CD14-positive monocyte (primary cell): Measurements from ENCODE around the gene ZNF280C. TPM values are rescaled to one million over a fixed set of nuclear protein-coding genes. Genes with fewer than 3 reads are reported as not detected.

ENCODE experiments used
- DNase-seq, 3 donors: peaks; one replicate each; pipeline ENCODE4 v3.0.0-alpha.2; 2011 to 2022
- H2AFZ ChIP-seq: 2 replicates; pipeline ENCODE4 v1.6.0; 2012; ENCODE audit warnings: mild to moderate bottlenecking, low read depth, low read length, inconsistent platforms; ENCODE audit not compliant: insufficient read depth, poor library complexity, severe bottlenecking
- H3K27ac ChIP-seq, 2 donors: 1 replicate in 1 of 2; 2 replicates in 1 of 2; pipeline ENCODE4 v1.5.1; 2012 to 2013; ENCODE audit warnings: low read length in 2 of 2, control low read depth in 1 of 2, inconsistent platforms in 1 of 2, low read depth in 1 of 2, mild to moderate bottlenecking in 1 of 2
- H3K27me3 ChIP-seq, 2 donors: one replicate each; pipeline versions ENCODE4 v1.6.0 to v1.6.1; 2011 to 2013; ENCODE audit warnings: low read length in 2 of 2; ENCODE audit not compliant: control insufficient read depth in 2 of 2, insufficient read depth in 2 of 2
- H3K36me3 ChIP-seq, 2 donors: replicated peaks in 1 of 2; 1 replicate in 1 of 2; 2 replicates in 1 of 2; pipeline versions ENCODE4 v1.5.1 to v1.6.1; 2012 to 2013; ENCODE audit warnings: low read length in 2 of 2, control low read depth in 1 of 2, inconsistent platforms in 1 of 2, mild to moderate bottlenecking in 1 of 2; ENCODE audit not compliant: insufficient read depth in 2 of 2, control insufficient read depth in 1 of 2
- H3K4me1 ChIP-seq, 2 donors: 1 replicate in 1 of 2; 2 replicates in 1 of 2; pipeline versions ENCODE4 v1.5.1 to v1.6.1; 2012 to 2013; ENCODE audit warnings: low read length in 2 of 2, control low read depth in 1 of 2, inconsistent platforms in 1 of 2, mild to moderate bottlenecking in 1 of 2, moderate library complexity in 1 of 2; ENCODE audit not compliant: insufficient read depth in 2 of 2, control insufficient read depth in 1 of 2
- H3K4me2 ChIP-seq: replicated peaks from 2 replicates; pipeline ENCODE3; 2012; ENCODE audit warnings: low read length, moderate library complexity, mild to moderate bottlenecking; ENCODE audit not compliant: poor library complexity, severe bottlenecking; ENCODE audit errors: extremely low read depth
- H3K4me3 ChIP-seq, 3 experiments: fragments of 200-600 bp in 1 of 3; sonication (generic) in 1 of 3; replicated peaks in 1 of 3; 1 replicate in 2 of 3; 2 replicates in 1 of 3; pipeline ENCODE4 v1.5.1; 2011 to 2013; ENCODE audit warnings: low read length in 3 of 3, mild to moderate bottlenecking in 3 of 3, control low read depth in 2 of 3, low read depth in 2 of 3, inconsistent platforms in 1 of 3, moderate library complexity in 1 of 3
- H3K79me2 ChIP-seq: 2 replicates; pipeline ENCODE4 v1.6.0; 2012; ENCODE audit warnings: mild to moderate bottlenecking, control low read depth, inconsistent platforms, low read length, moderate library complexity; ENCODE audit not compliant: insufficient read depth
- H3K9ac ChIP-seq: 2 replicates; pipeline ENCODE4 v1.6.0; 2017; ENCODE audit warnings: low read length, mild to moderate bottlenecking; ENCODE audit not compliant: insufficient read depth, poor library complexity, severe bottlenecking
- H3K9me3 ChIP-seq, 2 donors: replicated peaks in 1 of 2; 1 replicate in 1 of 2; 2 replicates in 1 of 2; pipeline versions ENCODE4 v1.5.1 to v1.6.1; 2012 to 2013; ENCODE audit warnings: low read length in 2 of 2, control low read depth in 1 of 2; ENCODE audit not compliant: control insufficient read depth in 1 of 2, insufficient read depth in 1 of 2
- H4K20me1 ChIP-seq: 2 replicates; pipeline ENCODE4 v1.6.0; 2012; ENCODE audit warnings: mild to moderate bottlenecking, low read length, control low read depth, moderate library complexity; ENCODE audit not compliant: insufficient read depth
- H3K27ac Mint-ChIP-seq, 7 donors: one replicate each; pipeline ENCODE4 v1.8.0; 2020; ENCODE audit warnings: mild to moderate bottlenecking in 7 of 7, mixed read lengths in 7 of 7, moderate library complexity in 6 of 7, inconsistent platforms in 2 of 7
- H3K27me3 Mint-ChIP-seq, 3 donors: one replicate each; pipeline ENCODE4 v1.8.0; 2021 to 2022; ENCODE audit warnings: low read depth in 3 of 3, mild to moderate bottlenecking in 3 of 3, mixed read lengths in 3 of 3, moderate library complexity in 3 of 3, inconsistent platforms in 1 of 3
- H3K36me3 Mint-ChIP-seq, 2 donors: one replicate each; pipeline ENCODE4 v1.8.0; 2020; ENCODE audit warnings: mixed read lengths in 2 of 2, inconsistent platforms in 1 of 2, mild to moderate bottlenecking in 1 of 2
- H3K4me1 Mint-ChIP-seq: one replicate; pipeline ENCODE4 v1.8.0; 2020; ENCODE audit warnings: mild to moderate bottlenecking, mixed read lengths
- H3K4me3 Mint-ChIP-seq, 2 donors: one replicate each; pipeline ENCODE4 v1.8.0; 2020; ENCODE audit warnings: mild to moderate bottlenecking in 2 of 2, mixed read lengths in 2 of 2, moderate library complexity in 1 of 2
- H3K9me3 Mint-ChIP-seq, 7 donors: one replicate each; pipeline ENCODE4 v1.8.0; 2020 to 2022; ENCODE audit warnings: mixed read lengths in 7 of 7, mild to moderate bottlenecking in 6 of 7, moderate library complexity in 6 of 7, inconsistent platforms in 2 of 7
- WGBS: methylation state at CpG from one replicate; pipeline ENCODE4 v1.1.5; 2013; ENCODE audit warnings: missing lambda C conversion rate; ENCODE audit not compliant: insufficient coverage; 5-methylcytosine and 5-hydroxymethylcytosine counted together
- intact Hi-C, 2 donors: fragments of 100-400 bp; cut with micrococcal nuclease; formaldehyde crosslinking; loops; one replicate each; pipeline versions ENCODE4 v1.15.0 to v1.15.1; 2023
- polyA plus RNA-seq, 3 donors: library from polyadenylated mRNA; depleted of rRNA in 1 of 3; unstranded in 2 of 3; stranded (reverse) in 1 of 3; fragments of 300-500 nt in 2 of 3; fragments of >200 nt in 1 of 3; fragmentation: Illumina TruSeq in 2 of 3; gene quantifications; 1 replicate in 2 of 3; 2 replicates in 1 of 3; pipeline ENCODE4 v1.2.3, GENCODE V29; 2012 to 2021
- TF ChIP-seq, protein P1 (sequence below): fragments of 200-600 bp; IDR thresholded peaks from one replicate; pipeline ENCODE4 v1.8.0; 2022; ENCODE audit warnings: antibody characterized with exemption, mild to moderate bottlenecking

ZNF280C gene
- polyA plus RNA-seq, 3 donors: 0.66 to 1.8 (median 1.3) TPM

DNA sequence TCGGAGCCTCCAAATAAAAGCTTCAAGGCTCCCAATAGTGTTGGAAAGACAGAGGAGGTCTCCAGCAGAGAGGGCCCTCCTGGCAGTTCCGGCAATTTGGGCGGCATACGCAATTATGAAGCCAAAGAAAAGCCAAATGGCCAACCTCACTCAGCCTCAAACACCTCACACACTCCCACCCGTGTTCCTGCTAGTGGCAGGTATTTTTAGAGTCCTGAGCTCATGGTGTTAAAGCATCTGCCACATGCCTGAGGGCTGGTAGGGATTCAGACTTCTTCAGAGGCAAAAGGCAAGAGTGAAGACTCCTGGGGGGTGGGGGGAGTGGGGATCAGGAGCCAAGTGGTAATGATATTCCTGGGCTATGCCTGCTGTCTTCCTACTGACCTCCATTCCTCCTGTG is 89.5 kb downstream of the ZNF280C start:
- Mint-ChIP-seq H3K27ac (peak overlapping the region in 1 of 7 donors; percentile 12), H3K4me1 (peaks cover 36% of the 10 kb centered on the region), H3K9me3 (peaks cover 0 to 6% (median 0%) of the 10 kb centered on the region in 7 donors), H3K27me3 (peaks cover 0 to 8% (median 0%) of the 10 kb centered on the region in 3 donors), H3K4me3 (no peak overlapping the region), H3K36me3 (no peaks in the 10 kb centered on the region)
- intact Hi-C loops: no loop called here
- Histone ChIP-seq H3K9me3 (no peaks in the 10 kb centered on the region), H3K4me3 (no peak overlapping the region), H3K79me2 (no peaks in the 10 kb centered on the region), H3K27me3 (no peaks in the 10 kb centered on the region), H3K4me1 (peaks cover 15 to 17% of the 10 kb centered on the region in 2 donors), H3K4me2 (no peak overlapping the region), H4K20me1 (no peaks in the 10 kb centered on the region), H3K36me3 (no peaks in the 10 kb centered on the region), H2AFZ (no peak overlapping the region), H3K9ac (no peak overlapping the region), H3K27ac (no peak overlapping the region)
- no CpG with 5 or more reads among the region's 5 CpGs for WGBS
- TF ChIP-seq, protein P1, sequence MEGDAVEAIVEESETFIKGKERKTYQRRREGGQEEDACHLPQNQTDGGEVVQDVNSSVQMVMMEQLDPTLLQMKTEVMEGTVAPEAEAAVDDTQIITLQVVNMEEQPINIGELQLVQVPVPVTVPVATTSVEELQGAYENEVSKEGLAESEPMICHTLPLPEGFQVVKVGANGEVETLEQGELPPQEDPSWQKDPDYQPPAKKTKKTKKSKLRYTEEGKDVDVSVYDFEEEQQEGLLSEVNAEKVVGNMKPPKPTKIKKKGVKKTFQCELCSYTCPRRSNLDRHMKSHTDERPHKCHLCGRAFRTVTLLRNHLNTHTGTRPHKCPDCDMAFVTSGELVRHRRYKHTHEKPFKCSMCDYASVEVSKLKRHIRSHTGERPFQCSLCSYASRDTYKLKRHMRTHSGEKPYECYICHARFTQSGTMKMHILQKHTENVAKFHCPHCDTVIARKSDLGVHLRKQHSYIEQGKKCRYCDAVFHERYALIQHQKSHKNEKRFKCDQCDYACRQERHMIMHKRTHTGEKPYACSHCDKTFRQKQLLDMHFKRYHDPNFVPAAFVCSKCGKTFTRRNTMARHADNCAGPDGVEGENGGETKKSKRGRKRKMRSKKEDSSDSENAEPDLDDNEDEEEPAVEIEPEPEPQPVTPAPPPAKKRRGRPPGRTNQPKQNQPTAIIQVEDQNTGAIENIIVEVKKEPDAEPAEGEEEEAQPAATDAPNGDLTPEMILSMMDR: no peak
- DNase-seq: no peak

DNA sequence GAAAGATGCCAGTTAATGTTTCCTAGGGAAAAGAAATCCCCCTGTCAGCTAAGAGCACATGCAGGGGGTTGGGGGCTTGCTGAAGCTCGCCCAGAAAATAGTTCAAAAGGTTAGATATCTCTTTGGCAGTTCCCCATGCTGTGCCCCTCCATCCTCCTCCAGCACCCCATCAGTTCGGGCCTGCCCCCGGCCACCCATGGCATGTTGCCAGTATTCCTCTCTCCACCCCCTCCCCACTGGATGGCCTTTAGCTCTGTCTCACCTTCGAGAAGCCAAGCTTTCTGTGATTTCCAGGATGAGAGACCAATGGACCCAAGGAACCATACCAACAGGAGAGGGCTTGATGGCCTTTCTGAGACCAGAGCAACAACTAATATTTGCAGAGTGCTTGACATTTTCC is 91.8 kb downstream of the ZNF280C start:
- TF ChIP-seq, protein P1: no peak
- Mint-ChIP-seq H3K27me3 (peaks cover 0 to 7% (median 1%) of the 10 kb centered on the region in 3 donors), H3K9me3 (peaks cover 0 to 10% (median 0%) of the 10 kb centered on the region in 7 donors), H3K4me3 (no peak overlapping the region), H3K36me3 (no peaks in the 10 kb centered on the region), H3K4me1 (peaks cover 48% of the 10 kb centered on the region), H3K27ac (no peak overlapping the region)
- 82% methylated on average over 2 of the region's 4 CpGs for whole genome bisulfite sequencing
- H2AFZ ChIP-seq: no peak overlapping the region
- intact Hi-C loops: no loop called here
- no peaks in the 10 kb centered on the region for H4K20me1 ChIP-seq
- H3K36me3 ChIP-seq: no peaks in the 10 kb centered on the region
- no peak overlapping the region for H3K4me3 ChIP-seq
- H3K9me3 ChIP-seq: no peaks in the 10 kb centered on the region
- H3K9ac ChIP-seq: no peak overlapping the region
- H3K4me2 ChIP-seq: no peak overlapping the region
- peaks cover 37 to 39% of the 10 kb centered on the region in 2 donors for H3K4me1 ChIP-seq
- H3K27me3 ChIP-seq: no peaks in the 10 kb centered on the region
- H3K27ac ChIP-seq: no peak overlapping the region
- H3K79me2 ChIP-seq: no peaks in the 10 kb centered on the region
- no peak for DNase-seq
